ENCODE measurements around the gene CARMIL1. TPM values are rescaled to one million over a fixed set of nuclear protein-coding genes. Genes with fewer than 3 reads are reported as not detected.

Gene CARMIL1
- polyA plus RNA-seq, 1 donor: 2.2 TPM

DNA sequence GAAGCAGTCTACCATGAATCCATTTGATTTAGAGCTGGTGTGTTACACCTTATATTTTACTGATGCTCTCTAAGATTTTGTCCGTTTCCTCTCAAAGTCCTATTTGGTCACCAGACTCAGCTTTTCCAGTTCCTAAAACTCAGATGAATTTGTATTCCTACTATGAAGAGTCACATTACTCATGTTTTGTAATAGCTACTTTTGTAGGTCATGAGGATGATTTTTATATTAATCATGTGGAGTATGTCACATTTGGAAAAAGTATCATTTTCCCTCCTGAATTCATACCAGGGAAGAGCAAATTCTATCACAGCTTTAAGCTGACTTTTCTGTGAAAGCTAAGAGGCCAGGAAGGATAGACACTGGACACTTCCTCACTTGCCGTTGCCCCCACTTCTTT, 232.2 kb downstream of the CARMIL1 start:
- DNase-seq (ENCODE audit: low read depth): no peak

- no peak for DNase-seq (ENCODE audit: low read depth)
Observed at GRCh38 chr6:25512560-25512959, 233.4 kb downstream of the CARMIL1 start.

GRCh38 chr6:25519856-25520255, 240.7 kb downstream of the CARMIL1 start:
- DNase-seq (ENCODE audit: low read depth): no peak

- DNase-seq (ENCODE audit: low read depth): no peak
Observed at GRCh38 chr6:25524542-25524941, 245.4 kb downstream of the CARMIL1 start.

DNA sequence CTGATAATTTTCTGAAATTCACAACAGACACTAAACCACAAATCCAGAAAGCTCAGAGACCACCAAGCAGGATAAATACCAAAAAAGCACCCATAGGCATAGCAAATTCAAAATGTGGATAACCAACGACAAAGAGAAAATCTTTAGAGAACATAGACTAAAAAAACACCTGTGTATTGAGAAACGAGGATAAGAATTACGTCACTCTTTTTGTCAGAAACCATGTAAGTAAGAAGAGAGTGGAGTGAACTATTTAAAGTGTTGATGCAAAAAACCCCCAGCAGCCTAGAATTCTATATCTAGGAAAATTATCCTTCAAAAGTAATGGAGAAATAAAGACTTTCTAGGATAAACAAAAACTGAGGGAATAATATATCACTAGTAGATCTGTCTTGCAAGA, 245.9 kb downstream of the CARMIL1 start:
- no peak for DNase-seq (ENCODE audit: low read depth)

- DNase-seq (ENCODE audit: low read depth): no peak
Observed at GRCh38 chr6:25534942-25535631, 255.9 kb downstream of the CARMIL1 start.

DNA sequence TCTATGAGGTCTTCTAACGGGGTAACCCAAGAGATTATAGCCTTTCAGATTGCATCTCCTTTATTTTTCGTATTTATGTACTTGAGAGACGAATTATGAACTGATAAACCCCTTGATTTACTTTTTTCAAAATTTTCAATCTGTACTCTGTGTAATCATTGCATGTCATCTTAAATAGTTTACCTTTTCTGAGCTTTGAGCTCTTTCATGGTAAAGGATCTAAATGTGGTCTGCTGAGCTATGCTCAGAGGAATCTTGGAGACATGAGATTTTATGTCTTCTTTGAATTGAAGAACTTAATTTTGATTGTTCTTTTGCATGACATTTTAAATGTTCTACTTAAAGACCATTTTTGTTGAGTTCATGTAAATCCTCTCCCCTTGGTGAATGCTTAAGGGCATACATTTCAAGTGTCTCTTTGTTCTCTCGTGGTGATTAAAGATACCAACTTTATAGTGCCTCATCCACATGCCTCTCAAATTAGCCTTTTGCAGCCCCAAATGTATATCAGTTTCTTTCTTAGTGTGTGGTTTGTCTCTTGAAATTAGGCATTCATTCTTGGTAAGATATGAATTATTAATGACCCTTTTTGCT, 256.6 kb downstream of the CARMIL1 start:
- no peak for DNase-seq (ENCODE audit: low read depth)

DNA sequence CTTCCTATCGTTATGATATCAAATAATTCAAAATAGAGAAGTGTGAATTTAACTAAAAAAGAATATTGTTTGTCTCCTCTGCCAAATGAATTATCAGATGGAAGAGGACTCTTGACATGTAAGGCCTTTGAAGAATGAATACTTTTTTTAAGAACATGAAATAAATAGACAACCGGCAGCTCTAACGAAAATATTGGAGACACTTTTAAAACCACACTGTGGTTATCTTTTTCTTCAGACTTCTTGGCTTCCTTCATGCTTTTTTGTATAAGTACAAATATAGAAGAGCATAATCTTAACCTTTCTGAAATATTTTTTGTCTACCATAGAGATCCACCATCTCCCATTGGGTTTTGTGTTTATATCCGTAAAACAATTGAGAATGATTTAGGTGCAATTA, 257.6 kb downstream of the CARMIL1 start:
- DNase-seq (ENCODE audit: low read depth): no peak

GRCh38 chr6:25537349-25538018, 258.3 kb downstream of the CARMIL1 start:
- no peak for DNase-seq (ENCODE audit: low read depth)

GRCh38 chr6:25541228-25541627, 262.1 kb downstream of the CARMIL1 start:
- no peak for DNase-seq (ENCODE audit: low read depth)

- DNase-seq (ENCODE audit: low read depth): no peak
Observed at GRCh38 chr6:25542984-25543910, 264.1 kb downstream of the CARMIL1 start.

DNA sequence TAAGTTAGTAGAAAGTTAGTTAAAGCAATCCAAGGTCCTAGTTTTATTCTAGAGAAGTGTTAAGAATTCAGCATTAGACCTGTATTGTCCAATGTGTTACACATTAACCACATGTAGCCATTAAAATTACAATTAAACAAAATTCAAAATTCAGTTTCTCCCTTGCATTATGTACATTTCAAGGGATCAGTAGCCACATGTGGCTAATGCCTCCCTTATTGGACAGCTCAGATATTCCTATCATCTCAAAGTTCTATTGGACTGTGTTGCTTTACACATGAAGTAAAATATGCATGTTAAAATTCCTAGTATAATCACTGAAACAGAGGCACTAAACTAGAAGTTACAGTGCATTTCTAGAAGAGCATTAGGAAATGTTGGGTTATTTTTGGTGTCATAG, 265.7 kb downstream of the CARMIL1 start:
- DNase-seq (ENCODE audit: low read depth): no peak

- DNase-seq (ENCODE audit: low read depth): peak; percentile 83
Observed at GRCh38 chr6:25547797-25548196, 268.6 kb downstream of the CARMIL1 start.

DNA sequence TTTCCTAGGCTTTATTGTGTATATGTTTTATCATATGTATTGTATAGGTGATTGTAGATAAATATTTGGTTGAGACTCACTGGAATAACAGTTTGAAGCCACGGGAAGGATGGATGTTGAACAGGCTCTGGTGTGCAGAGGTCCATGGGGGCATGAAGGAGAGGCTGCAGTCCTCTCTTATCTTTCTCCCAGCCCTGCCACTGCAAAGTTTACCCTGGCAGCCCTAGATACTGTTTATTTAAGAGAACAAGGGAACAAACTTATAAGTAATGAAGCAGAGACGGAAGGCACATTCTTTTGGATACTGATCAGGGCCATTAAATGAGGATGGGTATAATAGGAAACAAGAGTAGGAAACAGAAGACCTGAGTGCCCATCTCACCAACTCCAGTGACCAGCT, 269.3 kb downstream of the CARMIL1 start:
- no peak for DNase-seq (ENCODE audit: low read depth)

DNA sequence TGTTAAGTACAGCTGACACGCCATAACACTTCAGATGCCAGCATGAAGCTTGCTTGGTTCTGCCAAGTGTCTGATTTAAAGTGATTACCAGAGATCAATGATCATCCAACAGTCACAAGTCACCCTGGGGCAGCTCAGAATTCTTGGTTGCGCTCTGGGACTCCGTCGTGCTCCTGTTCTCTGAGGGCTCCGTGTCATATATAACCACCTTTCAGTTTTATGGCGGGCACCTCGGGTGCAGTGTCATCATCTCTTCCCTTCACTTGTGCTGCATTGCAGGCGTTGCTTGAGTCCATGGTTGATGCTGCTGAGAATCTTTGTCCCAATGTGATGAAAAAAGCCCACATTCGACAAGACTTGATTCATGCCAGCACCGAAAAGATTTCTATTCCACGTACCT, 271.5 kb downstream of the CARMIL1 start:
- no peak for DNase-seq (ENCODE audit: low read depth)

DNA sequence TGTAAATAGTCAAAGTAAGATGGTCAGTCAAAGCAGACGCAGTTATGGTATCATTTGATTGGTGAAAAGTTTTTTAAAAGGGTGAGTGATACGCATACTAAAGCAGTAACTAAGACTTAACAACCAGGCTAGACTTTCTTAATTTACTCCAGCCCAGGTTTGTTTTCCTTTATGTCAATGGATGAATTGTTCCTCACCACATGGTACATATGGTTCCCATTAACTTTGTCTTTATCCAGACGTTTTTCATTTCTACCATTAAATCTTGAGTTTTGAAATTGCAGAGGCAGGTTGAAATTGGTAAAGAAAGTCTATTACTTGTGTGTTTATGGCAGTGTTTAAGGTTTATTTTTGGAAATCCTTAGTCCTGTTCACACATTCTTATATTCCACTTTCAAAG, 274.3 kb downstream of the CARMIL1 start:
- no peak for DNase-seq (ENCODE audit: low read depth)

- no peak for DNase-seq (ENCODE audit: low read depth)
Observed at GRCh38 chr6:25555188-25555587, 276.0 kb downstream of the CARMIL1 start.

GRCh38 chr6:25556516-25556915, 277.3 kb downstream of the CARMIL1 start:
- DNase-seq (ENCODE audit: low read depth): peak; percentile 68

GRCh38 chr6:25558155-25558817, 279.1 kb downstream of the CARMIL1 start:
- no peak for DNase-seq (ENCODE audit: low read depth)

DNA sequence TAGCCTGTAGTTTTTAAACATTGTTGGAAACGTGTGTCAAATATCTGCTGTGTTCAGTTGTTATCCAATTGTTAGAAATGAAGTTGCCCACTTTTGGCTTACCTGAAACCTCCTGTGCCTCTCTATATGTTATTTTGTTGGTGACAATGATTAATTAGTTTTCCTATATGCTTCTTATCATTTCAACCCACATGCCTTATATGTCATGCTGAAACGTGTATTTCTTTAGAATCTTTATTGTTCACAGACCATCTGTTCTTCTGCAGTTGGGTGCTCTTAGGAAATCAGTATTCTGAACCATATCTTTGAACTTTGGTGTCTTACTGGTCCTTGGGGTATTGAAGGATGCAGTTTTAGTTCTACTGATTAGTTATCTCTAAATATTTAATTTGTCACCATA, 281.7 kb downstream of the CARMIL1 start:
- no peak for DNase-seq (ENCODE audit: low read depth)

DNA sequence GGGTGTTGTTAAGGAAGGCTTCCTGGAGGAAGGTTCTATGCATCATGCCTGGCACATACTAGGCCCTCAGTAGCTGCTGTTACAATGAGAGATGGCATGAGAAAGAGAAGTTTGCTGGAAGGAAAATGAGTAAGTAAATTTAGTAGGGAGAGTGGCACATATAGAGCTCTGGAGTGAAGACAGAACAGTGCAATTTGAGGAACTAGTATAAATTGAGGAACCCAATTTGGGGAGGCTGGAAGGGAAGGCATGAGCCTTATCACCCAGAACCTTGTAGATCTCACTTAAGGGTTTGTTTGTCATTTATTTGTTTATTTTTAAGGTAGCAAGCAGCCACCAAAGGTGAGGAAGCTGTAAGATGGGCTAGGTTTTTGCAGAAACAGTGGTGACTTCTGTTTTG, 285.8 kb downstream of the CARMIL1 start:
- no peak for DNase-seq (ENCODE audit: low read depth)

GRCh38 chr6:25570578-25570977, 291.4 kb downstream of the CARMIL1 start:
- no peak for DNase-seq (ENCODE audit: low read depth)
